ENCODE results near the gene GEMIN5. TPM values are rescaled to one million over a fixed set of nuclear protein-coding genes. Genes with fewer than 3 reads are reported as not detected.

Gene GEMIN5
- total RNA-seq, 1 experiment from 2014 or later: 50.6 TPM

DNA sequence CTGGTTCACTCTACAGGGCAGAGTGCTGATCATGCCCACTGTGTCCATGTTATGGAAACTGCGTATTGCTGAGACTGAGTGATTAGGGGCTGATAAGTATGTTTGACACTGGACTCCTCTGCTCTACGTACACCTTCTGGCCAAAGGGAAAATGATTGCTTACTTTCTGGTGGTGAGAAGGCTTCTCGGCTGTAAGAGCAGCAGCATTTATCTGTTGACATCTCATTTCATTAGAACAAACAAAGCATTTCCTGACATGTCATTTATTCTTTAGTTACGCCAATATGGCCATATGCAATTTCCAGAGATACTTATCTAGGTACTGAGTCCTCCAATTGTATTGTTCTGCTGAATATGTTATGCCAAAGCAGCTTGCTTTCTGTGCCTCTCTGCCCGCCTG, 93.2 kb downstream of the GEMIN5 start:
- Histone ChIP-seq H3K36me3 (ENCODE audit: insufficient read depth, low read length, poor library complexity, severe bottlenecking) (no peaks in the 10 kb centered on the region), H3K27me3 (replicated peaks; ENCODE audit: insufficient read depth, low read depth, low read length, poor library complexity) (no peaks in the 10 kb centered on the region), H3K4me3 (ENCODE audit: low read depth, low read length, poor library complexity, severe bottlenecking) (no peak overlapping the region), H3K4me1 (ENCODE audit: insufficient read depth, low read length, poor library complexity, severe bottlenecking) (no peaks in the 10 kb centered on the region), H3K9me3 (ENCODE audit: low read depth, low read length, poor library complexity, severe bottlenecking) (no peaks in the 10 kb centered on the region), H3K27ac (ENCODE audit: low read depth, low read length, poor library complexity, severe bottlenecking) (no peak overlapping the region)
- ChIA-PET CTCF (no interaction called here), POLR2A (ENCODE audit: low non-redundant PET) (no interaction called here)
- DNase-seq (ENCODE audit: low spot score): no peak
- no TSS peak for BruUV-seq (replicated peaks)
- TF ChIP-seq, protein P1, sequence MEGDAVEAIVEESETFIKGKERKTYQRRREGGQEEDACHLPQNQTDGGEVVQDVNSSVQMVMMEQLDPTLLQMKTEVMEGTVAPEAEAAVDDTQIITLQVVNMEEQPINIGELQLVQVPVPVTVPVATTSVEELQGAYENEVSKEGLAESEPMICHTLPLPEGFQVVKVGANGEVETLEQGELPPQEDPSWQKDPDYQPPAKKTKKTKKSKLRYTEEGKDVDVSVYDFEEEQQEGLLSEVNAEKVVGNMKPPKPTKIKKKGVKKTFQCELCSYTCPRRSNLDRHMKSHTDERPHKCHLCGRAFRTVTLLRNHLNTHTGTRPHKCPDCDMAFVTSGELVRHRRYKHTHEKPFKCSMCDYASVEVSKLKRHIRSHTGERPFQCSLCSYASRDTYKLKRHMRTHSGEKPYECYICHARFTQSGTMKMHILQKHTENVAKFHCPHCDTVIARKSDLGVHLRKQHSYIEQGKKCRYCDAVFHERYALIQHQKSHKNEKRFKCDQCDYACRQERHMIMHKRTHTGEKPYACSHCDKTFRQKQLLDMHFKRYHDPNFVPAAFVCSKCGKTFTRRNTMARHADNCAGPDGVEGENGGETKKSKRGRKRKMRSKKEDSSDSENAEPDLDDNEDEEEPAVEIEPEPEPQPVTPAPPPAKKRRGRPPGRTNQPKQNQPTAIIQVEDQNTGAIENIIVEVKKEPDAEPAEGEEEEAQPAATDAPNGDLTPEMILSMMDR (conservative IDR thresholded peaks at IDR 0.05; ENCODE audit: low read depth, low read length): no peak
- no peak for TF ChIP-seq EZH2 (IDR thresholded peaks at IDR 0.05; ENCODE audit: borderline replicate concordance, low read depth, low read length, poor library complexity, severe bottlenecking)
- intact Hi-C loops (cut with micrococcal nuclease; ENCODE audit: unreplicated experiment): no loop called here

DNA sequence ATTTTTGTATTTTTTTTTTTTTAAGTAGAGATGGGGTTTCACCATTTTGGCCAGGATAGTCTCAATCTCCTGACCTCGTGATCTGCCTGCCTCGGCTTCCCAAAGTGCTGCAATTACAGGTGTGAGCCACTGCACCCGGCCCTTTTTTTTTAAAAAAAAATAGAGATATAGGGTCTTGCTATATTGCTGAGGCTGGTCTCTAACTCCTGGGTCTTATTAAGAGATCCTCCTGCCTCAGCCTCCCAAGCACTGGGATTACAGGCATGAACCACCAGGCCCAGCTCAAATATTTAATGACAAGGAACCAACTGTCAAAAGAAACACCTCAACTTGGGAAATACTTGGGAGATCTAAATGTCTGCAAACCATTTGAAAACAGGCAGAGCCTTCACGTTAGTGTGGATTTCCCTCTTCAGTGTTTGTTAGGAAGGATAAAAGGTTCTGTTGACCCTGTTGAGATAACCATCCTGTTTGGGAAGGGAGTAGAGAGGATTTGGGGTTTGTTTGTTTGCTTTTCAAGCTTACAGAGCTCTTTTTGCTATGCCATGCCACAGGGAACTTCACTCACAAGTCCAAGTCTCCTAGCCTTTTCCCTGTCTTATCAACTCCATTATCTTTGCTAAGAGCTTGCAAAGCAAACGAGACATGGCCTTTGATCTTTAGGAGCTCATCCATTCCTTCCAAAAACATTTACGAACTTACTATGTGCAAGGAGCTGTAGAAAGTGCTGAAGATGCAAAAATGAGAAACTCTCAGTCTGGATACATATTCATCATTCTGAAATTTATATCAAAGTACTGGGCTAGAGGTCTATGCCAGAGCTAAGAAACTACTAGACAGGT, 95.1 kb downstream of the GEMIN5 start:
- Histone ChIP-seq H3K9me3 (ENCODE audit: low read depth, low read length, poor library complexity, severe bottlenecking) (no peaks in the 10 kb centered on the region), H3K36me3 (ENCODE audit: insufficient read depth, low read length, poor library complexity, severe bottlenecking) (no peaks in the 10 kb centered on the region), H3K27ac (ENCODE audit: low read depth, low read length, poor library complexity, severe bottlenecking) (no peak overlapping the region), H3K4me3 (ENCODE audit: low read depth, low read length, poor library complexity, severe bottlenecking) (no peak overlapping the region), H3K4me1 (ENCODE audit: insufficient read depth, low read length, poor library complexity, severe bottlenecking) (no peaks in the 10 kb centered on the region), H3K27me3 (replicated peaks; ENCODE audit: insufficient read depth, low read depth, low read length, poor library complexity) (no peaks in the 10 kb centered on the region)
- no peak for DNase-seq (ENCODE audit: low spot score)
- no TSS peak for BruUV-seq (replicated peaks)
- no peak for TF ChIP-seq EZH2 (IDR thresholded peaks at IDR 0.05; ENCODE audit: borderline replicate concordance, low read depth, low read length, poor library complexity, severe bottlenecking)
- TF ChIP-seq, protein P1 (conservative IDR thresholded peaks at IDR 0.05; ENCODE audit: low read depth, low read length): no peak
- ChIA-PET CTCF (no interaction called here), POLR2A (ENCODE audit: low non-redundant PET) (no interaction called here)
- intact Hi-C loops (cut with micrococcal nuclease; ENCODE audit: unreplicated experiment): no loop called here

DNA sequence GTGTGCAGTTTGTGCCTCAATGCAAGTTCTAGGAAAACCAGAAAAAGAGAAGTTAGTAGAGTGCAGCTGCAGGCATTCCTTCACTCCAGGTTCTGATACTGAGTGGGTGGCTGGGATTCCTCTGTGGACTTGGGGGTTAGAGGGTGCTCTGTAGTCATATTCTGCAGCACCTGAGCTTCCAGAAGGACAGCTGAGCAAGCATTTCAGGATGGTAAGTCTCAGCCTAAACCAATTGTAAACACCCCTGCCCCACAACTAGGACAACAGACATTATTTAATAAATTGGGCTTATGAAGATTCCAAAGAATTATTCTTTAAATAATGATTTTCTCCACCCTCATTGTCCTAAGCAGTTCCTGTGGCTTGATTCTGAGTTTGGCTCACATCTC, 96.7 kb downstream of the GEMIN5 start:
- Histone ChIP-seq H3K36me3 (ENCODE audit: insufficient read depth, low read length, poor library complexity, severe bottlenecking) (no peaks in the 10 kb centered on the region), H3K27me3 (replicated peaks; ENCODE audit: insufficient read depth, low read depth, low read length, poor library complexity) (no peaks in the 10 kb centered on the region), H3K4me1 (ENCODE audit: insufficient read depth, low read length, poor library complexity, severe bottlenecking) (no peaks in the 10 kb centered on the region), H3K27ac (ENCODE audit: low read depth, low read length, poor library complexity, severe bottlenecking) (no peak overlapping the region), H3K9me3 (ENCODE audit: low read depth, low read length, poor library complexity, severe bottlenecking) (no peaks in the 10 kb centered on the region), H3K4me3 (ENCODE audit: low read depth, low read length, poor library complexity, severe bottlenecking) (no peak overlapping the region)
- DNase-seq (ENCODE audit: low spot score): no peak
- intact Hi-C loops (cut with micrococcal nuclease; ENCODE audit: unreplicated experiment): no loop called here
- ChIA-PET CTCF (no interaction called here), POLR2A (ENCODE audit: low non-redundant PET) (no interaction called here)
- TF ChIP-seq, protein P1 (conservative IDR thresholded peaks at IDR 0.05; ENCODE audit: low read depth, low read length): no peak
- no peak for TF ChIP-seq EZH2 (IDR thresholded peaks at IDR 0.05; ENCODE audit: borderline replicate concordance, low read depth, low read length, poor library complexity, severe bottlenecking)
- BruUV-seq (replicated peaks): no TSS peak
